OCI-LY7 (cell line): Measurements from ENCODE around the gene PAK6.

ENCODE experiments used
- CTCF ChIP-seq: fragments of 200-600 bp; sonication (generic); conservative IDR thresholded peaks from 2 replicates; pipeline ENCODE4 v1.5.1; 2014; ENCODE audit warnings: mild to moderate bottlenecking, antibody characterized with exemption, low read length, moderate library complexity, mixed read lengths
- EZH2phosphoT487 ChIP-seq: fragments of 200-600 bp; sonication (generic); IDR thresholded peaks from 2 replicates; pipeline ENCODE4 v1.6.1; 2018; ENCODE audit warnings: low read depth, borderline replicate concordance, mild to moderate bottlenecking, mixed run types, antibody characterized with exemption, low read length, moderate library complexity, mixed read lengths

GRCh38 chr15:40285151-40285550, 46.3 kb downstream of the PAK6 start:
- no peak for TF ChIP-seq EZH2phosphoT487
- no peak for TF ChIP-seq CTCF
